ENCODE measurements around the gene NEAT1. TPM values are rescaled to one million over a fixed set of nuclear protein-coding genes. Genes with fewer than 3 reads are reported as not detected.

The NEAT1 gene
- total and polyA plus RNA-seq, 11 donors, result 17.0 to 760 (median 507) TPM

- Histone ChIP-seq H3K9me3 (no peaks in the 10 kb centered on the region), H3K4me3 (peak overlapping the region; percentile 75 to 96 (median 91)), H3K27me3 (no peaks in the 10 kb centered on the region), H3K36me3 (peaks cover 9 to 83% (median 53%) of the 10 kb centered on the region in 9 donors), H3K27ac (peak overlapping the region; percentile 5 to 100 (median 100)), H3K4me1 (peaks cover 0 to 57% (median 48%) of the 10 kb centered on the region in 12 donors)
- 2 to 12% (median 3%) methylated on average over 7 to 10 of the region's 10 CpGs for WGBS, 4 donors
- TF ChIP-seq CTCF (IDR thresholded peaks at IDR 0.05) (no peak), POLR2A (IDR thresholded peaks at IDR 0.05) (peak; percentile 35 to 40)
- peak in 2 of 5 donors; percentile 32 to 39 for DNase-seq
- intact Hi-C loops (cut with DNase I), result no loop called here
- ATAC-seq, result peak in 3 of 4 donors; percentile 0 to 2 (median 1)
These were observed 4.5 kb downstream of the NEAT1 start for GRCh38 chr11:65426839-65427690.

GRCh38 chr11:65427691-65428577 lies 5.3 kb downstream of the NEAT1 start:
- intact Hi-C loops (cut with DNase I), result no loop called here
- H3K4me1 ChIP-seq, result peaks cover 0 to 66% (median 56%) of the 10 kb centered on the region in 12 donors
- H3K27me3 ChIP-seq, result no peaks in the 10 kb centered on the region
- H3K27ac ChIP-seq, result peak overlapping the region; percentile 12 to 100 (median 100)
- H3K36me3 ChIP-seq, result peaks cover 8 to 90% (median 61%) of the 10 kb centered on the region in 9 donors
- H3K9me3 ChIP-seq, result no peaks in the 10 kb centered on the region
- H3K4me3 ChIP-seq, result peak overlapping the region; percentile 75 to 96 (median 91)
- ATAC-seq, result peak; percentile 4 to 29 (median 14)
- DNase-seq, result peak in 2 of 5 donors; percentile 31 to 35
- TF ChIP-seq CTCF (IDR thresholded peaks at IDR 0.05) (no peak), POLR2A (IDR thresholded peaks at IDR 0.05) (peak; percentile 0 to 57)
- 5 to 15% (median 7%) methylated on average over 11 of the region's 11 CpGs for WGBS, 4 donors

- H3K27me3 ChIP-seq, result no peaks in the 10 kb centered on the region
- 6 to 12% (median 10%) methylated on average over 5 of the region's 5 CpGs for WGBS, 4 donors
- H3K9me3 ChIP-seq, result no peaks in the 10 kb centered on the region
- ATAC-seq, result peak in 2 of 4 donors; percentile 2 to 10
- intact Hi-C loops (cut with DNase I), result no loop called here
- H3K4me3 ChIP-seq, result peak overlapping the region; percentile 75 to 96 (median 91)
- H3K27ac ChIP-seq, result peak overlapping the region in 11 of 12 donors; percentile 37 to 100 (median 99)
- peak in 2 of 5 donors; percentile 30 to 33 for DNase-seq
- TF ChIP-seq POLR2A (IDR thresholded peaks at IDR 0.05), result peak; percentile 2 to 10
- TF ChIP-seq CTCF (IDR thresholded peaks at IDR 0.05), result no peak
- peaks cover 3 to 92% (median 68%) of the 10 kb centered on the region in 9 donors for H3K36me3 ChIP-seq
- peaks cover 0 to 72% (median 60%) of the 10 kb centered on the region in 12 donors for H3K4me1 ChIP-seq
These were observed 6.0 kb downstream of the NEAT1 start for GRCh38 chr11:65428578-65429067.
